Measurements from ENCODE around the gene AGBL1. TPM values are rescaled to one million over a fixed set of nuclear protein-coding genes. Genes with fewer than 3 reads are reported as not detected.

The AGBL1 gene
- total RNA-seq, 1 donor from 2014 or later = not detected

- no peaks in the 10 kb centered on the region for H3K79me2 ChIP-seq (ENCODE audit: insufficient read depth, low read length)
- no peak overlapping the region for H3K4me3 Mint-ChIP-seq (ENCODE audit: unreplicated experiment)
- H3K4me1 Mint-ChIP-seq (ENCODE audit: low read depth, unreplicated experiment) = no peaks in the 10 kb centered on the region
- no peak overlapping the region for H2AFZ ChIP-seq (ENCODE audit: low read depth, low read length)
- no peaks in the 10 kb centered on the region for H3K36me3 Mint-ChIP-seq (ENCODE audit: low read depth, unreplicated experiment)
- H3K9me3 ChIP-seq (ENCODE audit: insufficient read depth, low read depth, low read length) = no peaks in the 10 kb centered on the region
- no peaks in the 10 kb centered on the region for H3K27me3 ChIP-seq (ENCODE audit: insufficient read depth, low read length)
- no peaks in the 10 kb centered on the region for H3K36me3 ChIP-seq (ENCODE audit: insufficient read depth, low read length)
- H4K20me1 ChIP-seq (ENCODE audit: insufficient read depth, low read length) = no peaks in the 10 kb centered on the region
- FAIRE-seq (no peak), DNase-seq (ENCODE audit: low read depth) (no peak)
- no peaks in the 10 kb centered on the region for H3K9me3 Mint-ChIP-seq (ENCODE audit: unreplicated experiment)
- H3K27ac ChIP-seq (ENCODE audit: low read depth, low read length) = no peak overlapping the region
- no peak for TF ChIP-seq EZH2 (IDR thresholded peaks at IDR 0.05; ENCODE audit: insufficient read depth, low read length)
- no peak for TF ChIP-seq CTCF (IDR thresholded peaks at IDR 0.05; ENCODE audit: insufficient read depth, low read depth, low read length)
- H3K4me2 ChIP-seq (ENCODE audit: low read length) = no peak overlapping the region
- H3K27ac Mint-ChIP-seq (ENCODE audit: unreplicated experiment) = no peak overlapping the region
- no peak overlapping the region for H3K9ac ChIP-seq (ENCODE audit: low read length)
- no peak overlapping the region for H3K4me3 ChIP-seq (ENCODE audit: insufficient read depth, low read depth, low read length)
- H3K4me1 ChIP-seq (ENCODE audit: insufficient read depth, low read length) = no peaks in the 10 kb centered on the region
- no peaks in the 10 kb centered on the region for H3K27me3 Mint-ChIP-seq (ENCODE audit: low read depth, unreplicated experiment)
Observed at GRCh38 chr15:86403914-86404583, 324.4 kb downstream of the AGBL1 start.

GRCh38 chr15:86408261-86408660 lies 328.6 kb downstream of the AGBL1 start:
- Mint-ChIP-seq H3K4me1 (ENCODE audit: low read depth, unreplicated experiment) (no peaks in the 10 kb centered on the region), H3K9me3 (ENCODE audit: unreplicated experiment) (no peaks in the 10 kb centered on the region), H3K27me3 (ENCODE audit: low read depth, unreplicated experiment) (peaks cover 6% of the 10 kb centered on the region), H3K27ac (ENCODE audit: unreplicated experiment) (no peak overlapping the region), H3K4me3 (ENCODE audit: unreplicated experiment) (no peak overlapping the region), H3K36me3 (ENCODE audit: low read depth, unreplicated experiment) (no peaks in the 10 kb centered on the region)
- FAIRE-seq = no peak
- Histone ChIP-seq H3K27me3 (ENCODE audit: insufficient read depth, low read length) (no peaks in the 10 kb centered on the region), H3K4me3 (ENCODE audit: insufficient read depth, low read depth, low read length) (no peak overlapping the region), H3K4me1 (ENCODE audit: insufficient read depth, low read length) (no peaks in the 10 kb centered on the region), H3K79me2 (ENCODE audit: insufficient read depth, low read length) (no peaks in the 10 kb centered on the region), H3K27ac (ENCODE audit: low read depth, low read length) (no peak overlapping the region), H3K4me2 (ENCODE audit: low read length) (no peak overlapping the region), H3K9ac (ENCODE audit: low read length) (no peak overlapping the region), H4K20me1 (ENCODE audit: insufficient read depth, low read length) (no peaks in the 10 kb centered on the region), H2AFZ (ENCODE audit: low read depth, low read length) (no peak overlapping the region), H3K9me3 (ENCODE audit: insufficient read depth, low read depth, low read length) (no peaks in the 10 kb centered on the region), H3K36me3 (ENCODE audit: insufficient read depth, low read length) (no peaks in the 10 kb centered on the region)
- no peak for DNase-seq (ENCODE audit: low read depth)
- TF ChIP-seq CTCF (IDR thresholded peaks at IDR 0.05; ENCODE audit: insufficient read depth, low read depth, low read length) (no peak), EZH2 (IDR thresholded peaks at IDR 0.05; ENCODE audit: insufficient read depth, low read length) (no peak)

GRCh38 chr15:86411916-86412315 lies 332.2 kb downstream of the AGBL1 start:
- H3K27me3 Mint-ChIP-seq (ENCODE audit: low read depth, unreplicated experiment) = peaks cover 6% of the 10 kb centered on the region
- no peak for TF ChIP-seq EZH2 (IDR thresholded peaks at IDR 0.05; ENCODE audit: insufficient read depth, low read length)
- TF ChIP-seq CTCF (IDR thresholded peaks at IDR 0.05; ENCODE audit: insufficient read depth, low read depth, low read length) = no peak
- Histone ChIP-seq H3K79me2 (ENCODE audit: insufficient read depth, low read length) (no peaks in the 10 kb centered on the region), H2AFZ (ENCODE audit: low read depth, low read length) (no peak overlapping the region), H3K27me3 (ENCODE audit: insufficient read depth, low read length) (no peaks in the 10 kb centered on the region), H3K27ac (ENCODE audit: low read depth, low read length) (no peak overlapping the region), H3K36me3 (ENCODE audit: insufficient read depth, low read length) (no peaks in the 10 kb centered on the region), H3K9ac (ENCODE audit: low read length) (no peak overlapping the region), H4K20me1 (ENCODE audit: insufficient read depth, low read length) (no peaks in the 10 kb centered on the region), H3K4me1 (ENCODE audit: insufficient read depth, low read length) (no peaks in the 10 kb centered on the region), H3K4me3 (ENCODE audit: insufficient read depth, low read depth, low read length) (no peak overlapping the region), H3K4me2 (ENCODE audit: low read length) (no peak overlapping the region), H3K9me3 (ENCODE audit: insufficient read depth, low read depth, low read length) (no peaks in the 10 kb centered on the region)
- no peaks in the 10 kb centered on the region for H3K4me1 Mint-ChIP-seq (ENCODE audit: low read depth, unreplicated experiment)
- H3K36me3 Mint-ChIP-seq (ENCODE audit: low read depth, unreplicated experiment) = no peaks in the 10 kb centered on the region
- H3K27ac Mint-ChIP-seq (ENCODE audit: unreplicated experiment) = no peak overlapping the region
- no peak for DNase-seq (ENCODE audit: low read depth)
- no peak for FAIRE-seq
- H3K9me3 Mint-ChIP-seq (ENCODE audit: unreplicated experiment) = no peaks in the 10 kb centered on the region
- H3K4me3 Mint-ChIP-seq (ENCODE audit: unreplicated experiment) = no peak overlapping the region
